Calu3 (cell line): Measurements from ENCODE around the gene SPHK1. TPM values are rescaled to one million over a fixed set of nuclear protein-coding genes. Genes with fewer than 3 reads are reported as not detected.
A peak's percentile ranks its signal among the peaks of the same experiment; 100 is the strongest.

Source experiments
- Bru-seq: library from RNA; stranded (reverse); fragments of 400-500 nt; gene quantifications from one replicate; lab custom pipeline; 2021; lab: Mats Ljungman, UMichigan
- BruChase-seq, 2 experiments: library from RNA; stranded (reverse); fragments of 400-500 nt; gene quantifications; one replicate each; lab custom pipeline; 2021; lab: Mats Ljungman, UMichigan
- BruUV-seq: library from RNA; stranded (reverse); fragments of 400-500 nt; replicated peaks from 2 replicates; lab custom pipeline; 2021; lab: Mats Ljungman, UMichigan
- CTCF ChIA-PET: fragments of 300-600 bp; sonication (Branson Sonifier 250); formaldehyde crosslinking; loops from one replicate; lab custom pipeline; 2022; ENCODE audit warnings: antibody characterized with exemption; lab: Charles Lee
- DNase-seq: peaks from one replicate; pipeline ENCODE4 v3.0.0; 2022
- H3K27ac Mint-ChIP-seq: one replicate; pipeline ENCODE4 v1.8.0; 2022; ENCODE audit warnings: mixed read lengths; ENCODE audit not compliant: unreplicated experiment
- H3K27me3 Mint-ChIP-seq: one replicate; pipeline ENCODE4 v1.8.0; 2022; ENCODE audit warnings: mixed read lengths; ENCODE audit not compliant: unreplicated experiment
- H3K36me3 Mint-ChIP-seq: one replicate; pipeline ENCODE4 v1.8.0; 2022; ENCODE audit warnings: mild to moderate bottlenecking, moderate library complexity, mixed read lengths; ENCODE audit not compliant: insufficient read depth, unreplicated experiment
- H3K4me1 Mint-ChIP-seq: one replicate; pipeline ENCODE4 v1.8.0; 2022; ENCODE audit warnings: mild to moderate bottlenecking, low read depth, mixed read lengths; ENCODE audit not compliant: unreplicated experiment
- H3K4me3 Mint-ChIP-seq: one replicate; pipeline ENCODE4 v1.8.0; 2022; ENCODE audit warnings: mild to moderate bottlenecking, low read depth, moderate library complexity, mixed read lengths; ENCODE audit not compliant: unreplicated experiment
- H3K9me3 Mint-ChIP-seq: one replicate; pipeline ENCODE4 v1.8.0; 2022; ENCODE audit warnings: low read depth, mixed read lengths; ENCODE audit not compliant: unreplicated experiment
- intact Hi-C: fragments of 100-400 bp; cut with micrococcal nuclease; formaldehyde crosslinking; loops from one replicate; pipeline ENCODE4 v1.10.0; 2022; ENCODE audit not compliant: unreplicated experiment
- long read RNA-seq: library from polyadenylated mRNA; stranded (forward); transcript quantifications from one replicate; pipeline ENCODE4 v2.0.0, GENCODE V29; 2022
- total RNA-seq: library from RNA; stranded (reverse); gene quantifications from 2 replicates; pipeline ENCODE4 v1.2.3, GENCODE V29; 2022
- TF ChIP-seq, protein P1 (sequence below): fragments of 200-600 bp; IDR thresholded peaks from one replicate; pipeline ENCODE4 v1.8.0; 2022; ENCODE audit warnings: antibody characterized with exemption; ENCODE audit not compliant: unreplicated experiment

SPHK1 gene, protein sequence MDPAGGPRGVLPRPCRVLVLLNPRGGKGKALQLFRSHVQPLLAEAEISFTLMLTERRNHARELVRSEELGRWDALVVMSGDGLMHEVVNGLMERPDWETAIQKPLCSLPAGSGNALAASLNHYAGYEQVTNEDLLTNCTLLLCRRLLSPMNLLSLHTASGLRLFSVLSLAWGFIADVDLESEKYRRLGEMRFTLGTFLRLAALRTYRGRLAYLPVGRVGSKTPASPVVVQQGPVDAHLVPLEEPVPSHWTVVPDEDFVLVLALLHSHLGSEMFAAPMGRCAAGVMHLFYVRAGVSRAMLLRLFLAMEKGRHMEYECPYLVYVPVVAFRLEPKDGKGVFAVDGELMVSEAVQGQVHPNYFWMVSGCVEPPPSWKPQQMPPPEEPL
- 1.5 and 1.7 TPM in 2 replicates for total RNA-seq
- Bru-seq, nascent RNA: percentile 16 among the genes with signal in this experiment
- percentile 17 among the genes with signal in this experiment for BruChase-seq, experiment 1, labeled RNA remaining after a 6-hour chase
- percentile 13 among the genes with signal in this experiment for BruChase-seq, experiment 2, labeled RNA remaining after a 2-hour chase
- long read RNA-seq, partial matches to known transcripts: 2 of 8 reads
- long read RNA-seq, other reads (novel, unspliced or antisense): 1 of 8 reads

- no TSS peak for BruUV-seq
- intact Hi-C loops: no loop called here
- no peaks in the 10 kb centered on the region for H3K4me1 Mint-ChIP-seq
- TF ChIP-seq, protein P1, sequence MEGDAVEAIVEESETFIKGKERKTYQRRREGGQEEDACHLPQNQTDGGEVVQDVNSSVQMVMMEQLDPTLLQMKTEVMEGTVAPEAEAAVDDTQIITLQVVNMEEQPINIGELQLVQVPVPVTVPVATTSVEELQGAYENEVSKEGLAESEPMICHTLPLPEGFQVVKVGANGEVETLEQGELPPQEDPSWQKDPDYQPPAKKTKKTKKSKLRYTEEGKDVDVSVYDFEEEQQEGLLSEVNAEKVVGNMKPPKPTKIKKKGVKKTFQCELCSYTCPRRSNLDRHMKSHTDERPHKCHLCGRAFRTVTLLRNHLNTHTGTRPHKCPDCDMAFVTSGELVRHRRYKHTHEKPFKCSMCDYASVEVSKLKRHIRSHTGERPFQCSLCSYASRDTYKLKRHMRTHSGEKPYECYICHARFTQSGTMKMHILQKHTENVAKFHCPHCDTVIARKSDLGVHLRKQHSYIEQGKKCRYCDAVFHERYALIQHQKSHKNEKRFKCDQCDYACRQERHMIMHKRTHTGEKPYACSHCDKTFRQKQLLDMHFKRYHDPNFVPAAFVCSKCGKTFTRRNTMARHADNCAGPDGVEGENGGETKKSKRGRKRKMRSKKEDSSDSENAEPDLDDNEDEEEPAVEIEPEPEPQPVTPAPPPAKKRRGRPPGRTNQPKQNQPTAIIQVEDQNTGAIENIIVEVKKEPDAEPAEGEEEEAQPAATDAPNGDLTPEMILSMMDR: no peak
- peaks cover 26% of the 10 kb centered on the region for H3K36me3 Mint-ChIP-seq
- H3K9me3 Mint-ChIP-seq: no peaks in the 10 kb centered on the region
- DNase-seq: peak; percentile 78
- H3K27ac Mint-ChIP-seq: no peak within 1 kb of the TSS
- peak within 1 kb of the TSS; percentile 71 for H3K4me3 Mint-ChIP-seq
- peaks cover 14% of the 10 kb centered on the region for H3K27me3 Mint-ChIP-seq
- CTCF ChIA-PET: interaction anchor here (1.0 to 2.6 kb wide), 6 partner anchors 14 to 74 kb away, joined by 3 to 11 read pairs (median 6); no protein-coding TSS in a partner anchor
Observed at GRCh38 chr17:76384222-76384986, at the start of gene SPHK1. Gene SPHK1 (plus strand): TSS chr17:76384609. CDS start chr17:76385645, 1,036 bp downstream.

DNA sequence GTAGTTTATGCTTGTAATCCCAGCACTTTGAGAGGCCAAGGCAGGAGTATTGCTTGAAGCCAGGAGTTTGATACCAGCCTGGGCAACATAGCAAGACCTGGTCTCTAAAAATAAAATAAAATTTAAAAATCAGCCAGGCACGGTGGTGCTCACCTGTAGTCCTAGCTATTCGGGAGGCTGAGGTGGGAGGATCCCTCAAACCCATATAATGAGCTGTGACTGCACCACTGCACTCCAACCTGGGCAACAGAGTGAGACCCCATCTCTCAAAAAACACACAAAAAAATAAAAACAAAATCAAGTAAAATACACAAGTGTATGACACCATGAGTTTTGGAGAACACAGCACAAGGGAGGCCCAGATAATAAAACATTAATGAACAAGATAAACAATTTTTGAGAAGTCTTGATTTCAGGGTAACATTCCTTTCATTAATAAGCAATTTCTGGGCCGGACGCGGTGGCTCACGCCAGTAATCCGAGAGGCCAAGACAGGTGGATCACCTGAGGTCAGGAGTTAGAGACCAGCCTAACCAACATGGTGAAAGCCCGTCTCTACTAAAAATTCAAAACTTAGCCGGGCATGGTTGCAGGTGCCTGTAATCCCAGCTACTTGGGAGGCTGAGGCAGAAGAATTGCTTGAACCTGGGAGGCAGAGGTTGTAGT lies 48.6 kb upstream of the SPHK1 start:
- no peaks in the 10 kb centered on the region for H3K36me3 Mint-ChIP-seq
- intact Hi-C loops: no loop called here
- DNase-seq: no peak
- H3K9me3 Mint-ChIP-seq: no peaks in the 10 kb centered on the region
- TF ChIP-seq, protein P1: no peak
- no TSS peak for BruUV-seq
- H3K4me3 Mint-ChIP-seq: no peak overlapping the region
- CTCF ChIA-PET: no interaction called here
- no peak overlapping the region for H3K27ac Mint-ChIP-seq
- H3K4me1 Mint-ChIP-seq: peaks cover 14% of the 10 kb centered on the region
- H3K27me3 Mint-ChIP-seq: no peaks in the 10 kb centered on the region

GRCh38 chr17:76336756-76337412 lies 47.5 kb upstream of the SPHK1 start:
- TF ChIP-seq, protein P1: no peak
- Mint-ChIP-seq H3K4me3 (no peak overlapping the region), H3K27ac (no peak overlapping the region), H3K27me3 (no peaks in the 10 kb centered on the region), H3K9me3 (no peaks in the 10 kb centered on the region), H3K4me1 (peaks cover 3% of the 10 kb centered on the region), H3K36me3 (no peaks in the 10 kb centered on the region)
- CTCF ChIA-PET: interaction anchor here (0.7 to 1.1 kb wide), 4 partner anchors 17 to 727 kb away, joined by 3 to 4 read pairs (median 4); partner anchors contain the start of gene PRPSAP1
- intact Hi-C loops: no loop called here
- no TSS peak for BruUV-seq
- no peak for DNase-seq
